HepG2 (cell line): ENCODE data around the gene TEX261. TPM values are rescaled to one million over a fixed set of nuclear protein-coding genes. Genes with fewer than 3 reads are reported as not detected.

Experiments used
- AKNA ChIP-seq: sonication (generic); formaldehyde crosslinking; IDR thresholded peaks from 2 replicates; pipeline ENCODE4 v1.4.0; 2020; ENCODE audit warnings: missing genetic modification reagents, borderline replicate concordance
- FUBP1 ChIP-seq: sonication (generic); formaldehyde crosslinking; IDR thresholded peaks from 2 replicates; pipeline ENCODE4 v1.5.1; 2020; ENCODE audit warnings: missing genetic modification reagents, mild to moderate bottlenecking, borderline replicate concordance
- MNT ChIP-seq: fragments of 450-650 bp; IDR thresholded peaks from 2 replicates; pipeline ENCODE4 v1.6.1; 2016
- PREB ChIP-seq: sonication (generic); formaldehyde crosslinking; IDR thresholded peaks from 2 replicates; pipeline ENCODE4 v1.4.0; 2020; ENCODE audit warnings: missing genetic modification reagents
- PRMT3 ChIP-seq: sonication (generic); formaldehyde crosslinking; IDR thresholded peaks from 2 replicates; pipeline ENCODE4 v1.8.1; 2022; ENCODE audit warnings: low read depth, mild to moderate bottlenecking, moderate library complexity, missing genetic modification reagents, borderline replicate concordance
- ZBTB26 ChIP-seq: IDR thresholded peaks from 2 replicates; pipeline ENCODE4 v1.6.1; 2016; ENCODE audit warnings: missing compliant biosample characterization, missing genetic modification reagents, borderline replicate concordance
- ZBTB3 ChIP-seq: sonication (generic); formaldehyde crosslinking; IDR thresholded peaks from 2 replicates; pipeline ENCODE4 v1.4.0; 2020; ENCODE audit warnings: low read depth, mild to moderate bottlenecking, moderate library complexity, missing genetic modification reagents, borderline replicate concordance
- ZNF292 ChIP-seq: sonication (generic); formaldehyde crosslinking; IDR thresholded peaks from 2 replicates; pipeline ENCODE4 v1.8.1; 2022; ENCODE audit warnings: mild to moderate bottlenecking, low read depth, missing genetic modification reagents, borderline replicate concordance
- polyA plus RNA-seq, 8 experiments: library from polyadenylated mRNA; depleted of rRNA in 3 of 8; stranded (reverse) in 7 of 8; unstranded in 1 of 8; fragments of >200 nt; fragmentation: Illumina TruSeq in 4 of 8; extraction: Trizol in 4 of 8; gene quantifications; 2 replicates each; pipeline versions ENCODE4 v1.2.1 to v1.2.3, GENCODE V29; 2011 to 2016; ENCODE audit warnings: low read depth in 4 of 8, missing spikeins in 1 of 8, mixed read lengths in 1 of 8; ENCODE audit not compliant: insufficient read depth in 1 of 8
- total RNA-seq, 5 experiments: library from RNA; depleted of rRNA; stranded (reverse); fragments of >200 nt; fragmentation: Illumina TruSeq; extraction: Trizol; gene quantifications; 2 replicates each; pipeline ENCODE4 v1.2.3, GENCODE V29; 2016; ENCODE audit warnings: low read depth in 1 of 5

The TEX261 gene
- total and polyA plus RNA-seq, 2 of the 13 experiments (the other 11 are each of a cell fraction or from before 2014, with no cell fraction given), result 43.8 to 78.7 TPM

GRCh38 chr2:71000780-71001591 is 6.3 kb upstream of the TEX261 start (continued):
- no peak for TF ChIP-seq PRMT3 (CRISPR knock-in tag)
- no peak for TF ChIP-seq AKNA (CRISPR knock-in tag)
- TF ChIP-seq ZNF292 (CRISPR knock-in tag), result peak; percentile 64; the same call in 1 of the 2 replicates
- TF ChIP-seq FUBP1 (CRISPR knock-in tag), result no peak
- no peak for TF ChIP-seq ZBTB26 (CRISPR knock-in tag)
- TF ChIP-seq MNT, result no peak
- no peak; the same call in 1 of the 2 replicates for TF ChIP-seq ZBTB3 (CRISPR knock-in tag)
- no peak for TF ChIP-seq PREB (CRISPR knock-in tag)
